GM18511 (cell line): ENCODE data around the gene EPB41L4B.

Experiments used
- ATAC-seq: cut with Tn5 transposase; IDR thresholded peaks from one replicate; pipeline ENCODE4 v1.9.1; 2021; ENCODE audit warnings: mild to moderate bottlenecking, moderate library complexity; ENCODE audit not compliant: unreplicated experiment

The EPB41L4B gene

DNA sequence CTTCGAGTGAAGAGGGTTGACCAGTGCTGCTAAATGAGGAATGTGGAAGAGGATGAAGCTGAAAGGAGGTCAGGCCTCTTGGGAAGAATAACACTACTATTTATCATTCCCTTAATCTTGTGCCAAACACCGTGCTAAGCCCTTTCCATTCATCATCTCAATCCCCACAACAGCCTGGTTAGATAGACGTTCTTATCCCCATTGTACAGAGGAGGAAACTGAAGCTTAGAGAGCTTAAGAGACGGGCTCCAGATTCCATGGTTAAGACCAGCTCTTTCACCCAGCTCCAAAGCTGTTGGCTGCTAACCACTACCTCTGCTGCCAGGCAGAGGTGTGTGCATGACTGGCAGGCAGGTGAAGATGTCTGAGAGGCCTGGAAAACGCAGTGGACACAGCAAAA is 868 bp upstream of the EPB41L4B start:
- no peak for ATAC-seq

GRCh38 chr9:109320331-109320741 is 523 bp downstream of the EPB41L4B start:
- ATAC-seq = peak; percentile 48

DNA sequence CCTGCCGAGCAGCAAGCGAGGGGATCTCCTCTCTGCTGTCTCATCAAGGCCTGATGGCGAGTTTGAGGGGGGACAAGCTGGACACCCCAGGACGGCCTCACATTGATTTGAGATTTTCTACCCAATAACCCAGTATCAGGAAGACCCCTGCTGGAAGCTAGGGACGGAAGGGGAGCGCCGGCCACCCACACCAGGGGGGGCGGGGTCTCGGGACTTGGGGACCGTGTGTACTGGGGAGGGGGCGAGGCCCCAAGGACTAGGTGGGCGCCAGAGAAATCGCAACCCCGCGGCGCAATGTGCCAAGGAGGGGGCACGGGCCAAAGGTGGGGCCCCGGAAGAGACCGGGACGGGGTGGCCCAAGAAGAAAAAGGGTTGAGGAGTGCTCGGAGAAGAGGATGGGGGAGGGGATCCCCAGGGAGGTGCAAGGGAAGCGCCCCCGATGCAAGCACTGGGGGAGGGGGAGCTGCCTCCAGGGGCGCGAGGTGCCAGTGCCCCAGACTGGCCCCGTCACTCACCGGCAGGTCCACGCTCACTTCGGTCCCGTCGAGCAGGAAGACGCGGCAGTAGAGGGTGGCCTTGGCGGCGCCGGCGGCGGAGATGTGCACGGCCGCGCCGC is 1.1 kb downstream of the EPB41L4B start:
- ATAC-seq = peak; percentile 21

DNA sequence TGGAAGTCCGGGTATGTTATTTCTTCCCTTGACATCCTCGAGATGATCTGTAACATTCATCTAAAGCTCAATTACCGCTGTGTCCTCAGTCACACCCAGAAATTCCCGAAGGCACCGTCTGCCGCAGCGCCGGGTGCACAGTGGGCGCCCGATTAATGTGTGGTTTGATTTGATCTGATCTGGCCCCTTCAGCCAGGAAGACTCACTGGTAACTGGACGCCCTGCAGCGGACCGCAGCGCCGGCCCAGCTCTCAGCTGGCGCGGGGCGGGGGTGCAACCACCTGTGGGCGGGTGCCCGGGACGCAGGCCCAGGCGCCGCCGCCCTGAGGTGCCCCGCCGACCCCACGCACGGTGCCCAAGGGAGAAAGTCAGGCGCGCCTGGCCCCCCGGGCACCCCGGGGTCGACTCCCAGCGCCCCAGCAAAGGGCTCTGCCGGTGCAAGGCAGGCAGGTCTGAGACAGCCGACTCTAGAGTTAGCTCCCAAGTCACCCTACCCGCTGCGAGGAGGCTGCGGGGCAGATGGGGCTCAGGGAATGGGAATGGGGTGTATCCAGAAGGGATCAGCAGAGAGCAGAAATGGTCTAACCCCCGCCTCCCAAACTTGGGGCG is 1.7 kb downstream of the EPB41L4B start:
- ATAC-seq = no peak

DNA sequence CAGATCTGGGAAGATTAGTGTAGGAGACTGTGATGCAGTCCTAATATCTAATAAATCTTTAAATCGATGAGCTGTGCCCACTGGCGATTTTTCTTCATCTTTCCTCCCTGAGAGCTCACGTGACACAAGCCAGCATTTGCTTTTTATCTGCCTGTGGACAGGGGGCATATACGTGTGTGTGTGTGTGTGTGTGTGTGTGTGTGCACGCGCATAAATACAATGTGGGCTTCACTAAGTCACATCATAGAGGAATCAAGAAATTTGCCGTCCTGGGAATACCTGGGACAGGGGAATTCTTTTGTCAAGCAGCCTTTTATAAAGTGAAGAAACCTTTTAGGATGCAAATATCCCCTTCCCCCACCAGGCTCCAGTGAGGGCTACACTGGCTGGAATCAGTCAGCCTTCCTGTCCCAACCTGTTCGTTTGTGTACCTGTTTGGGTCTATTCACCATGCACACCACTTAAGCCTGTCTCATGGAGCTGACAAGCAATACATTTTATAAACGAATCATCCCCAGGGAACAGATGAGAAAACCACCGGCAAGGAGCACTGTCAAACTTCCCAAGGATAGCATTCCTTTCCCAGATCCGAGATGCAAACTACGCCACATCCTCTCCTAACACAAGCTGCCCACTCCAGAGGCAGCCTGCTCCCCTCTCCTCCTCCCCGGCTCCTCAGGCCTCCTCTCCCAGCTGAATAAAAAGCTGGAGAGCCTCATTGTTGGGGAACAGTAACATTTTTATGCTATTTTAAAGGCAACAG is 2.7 kb downstream of the EPB41L4B start:
- ATAC-seq = no peak

- no peak for ATAC-seq
Measured at GRCh38 chr9:109317311-109317978, 3.4 kb downstream of the EPB41L4B start.

DNA sequence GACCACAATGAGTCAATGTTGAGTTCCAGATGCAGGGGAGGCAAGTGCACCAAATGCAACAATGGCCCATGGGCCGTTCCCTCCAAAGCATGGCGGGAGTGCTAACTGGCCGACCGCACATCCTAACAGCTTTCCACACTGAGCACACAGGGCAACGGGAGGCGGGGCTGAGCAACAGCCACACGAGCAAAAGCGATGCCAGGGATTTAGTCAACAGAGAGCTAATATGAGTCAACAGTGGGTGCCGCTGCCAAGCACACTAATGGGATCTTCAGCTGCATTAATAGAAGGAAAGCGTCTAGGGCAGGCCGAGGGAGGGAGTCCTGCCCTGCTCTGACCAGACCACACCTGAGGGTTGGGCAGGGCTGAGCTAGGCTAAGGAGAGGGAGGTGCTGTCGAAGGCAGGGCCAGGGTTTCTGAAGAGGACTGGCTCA is 4.6 kb downstream of the EPB41L4B start:
- ATAC-seq = no peak

GRCh38 chr9:109315480-109316206 is 5.2 kb downstream of the EPB41L4B start:
- no peak for ATAC-seq

DNA sequence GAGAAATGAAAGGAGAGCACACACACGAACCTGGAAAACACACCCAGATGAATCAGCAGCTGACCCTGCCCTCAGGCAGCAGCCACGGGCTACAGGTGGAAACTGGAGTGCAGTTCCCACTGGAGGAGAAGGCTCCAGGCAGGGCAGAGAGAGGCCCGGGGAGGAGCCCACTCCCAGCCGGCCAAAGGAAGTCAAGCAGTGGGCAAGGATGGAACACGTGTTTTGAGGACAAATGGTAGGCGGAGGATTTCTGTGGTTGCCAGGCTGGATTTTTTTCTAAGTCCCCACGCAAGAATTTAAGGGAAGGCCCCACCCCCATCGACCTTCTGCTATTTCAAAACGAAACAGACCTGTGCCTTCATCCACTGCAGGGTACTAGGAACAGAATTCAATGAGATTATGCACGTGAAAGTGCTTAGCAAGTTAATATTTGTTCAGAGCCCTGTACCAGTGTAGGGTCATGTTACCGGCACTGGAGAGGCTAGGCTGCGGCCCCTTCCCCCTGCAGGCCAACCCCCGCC is 6.8 kb downstream of the EPB41L4B start:
- ATAC-seq = no peak

DNA sequence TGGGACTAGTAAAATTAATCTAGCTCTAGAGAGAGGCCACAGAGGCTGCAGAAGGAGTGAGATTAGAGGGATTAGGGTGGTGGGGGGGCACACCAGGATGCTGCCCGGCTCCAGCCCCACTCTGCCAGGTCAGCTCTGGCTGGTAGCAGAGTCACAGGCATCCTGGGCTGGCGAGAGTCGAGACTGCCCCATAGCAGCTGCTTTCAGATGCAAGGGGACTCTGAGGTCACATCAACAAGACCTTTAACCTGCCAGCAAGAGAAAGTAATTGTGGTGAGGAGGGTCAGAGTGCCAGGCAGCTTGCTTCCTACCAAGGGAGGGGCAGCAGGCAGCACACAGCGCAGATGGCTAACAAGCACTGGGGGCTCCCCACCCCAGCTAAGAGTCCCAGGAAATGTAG is 7.5 kb downstream of the EPB41L4B start:
- no peak for ATAC-seq

DNA sequence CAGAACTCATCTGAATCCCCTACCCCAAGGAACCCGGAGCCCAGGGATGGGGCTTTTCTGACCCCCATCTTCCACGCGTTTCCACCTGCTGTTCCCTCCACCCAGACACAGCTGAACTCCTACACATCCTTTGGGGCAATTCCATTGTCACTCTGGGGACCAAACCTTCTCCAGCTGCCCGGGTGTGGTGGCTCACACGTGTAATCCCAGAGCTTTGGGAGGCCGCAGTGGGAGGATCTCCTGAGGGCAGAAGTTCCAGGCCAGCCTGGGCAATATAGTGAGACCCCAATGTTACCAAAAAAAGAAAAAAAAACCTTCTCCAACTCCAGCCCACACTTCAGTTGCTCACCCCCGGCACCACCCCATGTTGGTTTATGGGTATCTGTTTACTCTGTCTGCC is 8.1 kb downstream of the EPB41L4B start:
- ATAC-seq = no peak

GRCh38 chr9:109311731-109312130 is 9.1 kb downstream of the EPB41L4B start:
- ATAC-seq = peak; percentile 72

DNA sequence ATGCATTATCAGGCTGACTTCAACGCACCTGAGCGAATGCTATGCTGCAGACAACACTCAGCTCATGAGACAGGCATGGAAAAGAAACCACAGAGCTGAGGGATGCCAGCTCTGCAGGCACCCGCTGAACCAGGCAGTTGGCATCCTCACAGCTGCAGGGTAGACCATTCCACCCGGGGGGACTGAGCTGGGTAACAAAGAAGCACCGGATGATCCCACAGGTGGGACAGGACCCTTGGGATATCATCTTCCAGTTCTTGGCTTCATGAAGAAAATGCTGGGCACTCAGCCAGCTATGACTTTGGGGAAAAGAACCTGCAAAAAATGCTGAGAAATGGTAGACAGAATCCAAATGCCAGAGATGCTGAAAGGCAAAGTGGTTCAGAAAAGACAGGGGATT is 9.6 kb downstream of the EPB41L4B start:
- no peak for ATAC-seq

DNA sequence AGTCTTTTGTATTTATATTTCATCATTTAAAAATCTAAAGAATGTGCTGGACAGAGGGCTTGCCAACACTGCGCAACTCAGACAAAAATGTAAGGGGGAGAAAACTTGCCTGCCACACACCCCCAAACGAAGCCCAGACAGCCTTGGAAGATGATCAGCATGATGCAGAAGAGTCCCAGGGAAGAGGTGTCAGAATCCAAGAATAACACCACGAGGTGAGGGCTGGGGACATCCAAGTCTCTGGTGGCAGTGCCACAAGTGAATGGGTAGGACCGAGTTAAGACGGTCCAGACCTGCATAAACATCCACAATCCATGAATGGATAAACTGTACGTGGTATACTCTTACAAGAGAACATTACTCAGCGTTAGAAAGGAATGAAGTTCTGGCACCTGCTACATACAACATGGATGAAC is 10.4 kb downstream of the EPB41L4B start:
- ATAC-seq = no peak

GRCh38 chr9:109309282-109309681 is 11.6 kb downstream of the EPB41L4B start:
- ATAC-seq = no peak

GRCh38 chr9:109307380-109308240 is 13.2 kb downstream of the EPB41L4B start:
- no peak for ATAC-seq

GRCh38 chr9:109305801-109306200 is 15.1 kb downstream of the EPB41L4B start:
- no peak for ATAC-seq

- ATAC-seq = no peak
Measured at GRCh38 chr9:109304347-109304746, 16.5 kb downstream of the EPB41L4B start.

DNA sequence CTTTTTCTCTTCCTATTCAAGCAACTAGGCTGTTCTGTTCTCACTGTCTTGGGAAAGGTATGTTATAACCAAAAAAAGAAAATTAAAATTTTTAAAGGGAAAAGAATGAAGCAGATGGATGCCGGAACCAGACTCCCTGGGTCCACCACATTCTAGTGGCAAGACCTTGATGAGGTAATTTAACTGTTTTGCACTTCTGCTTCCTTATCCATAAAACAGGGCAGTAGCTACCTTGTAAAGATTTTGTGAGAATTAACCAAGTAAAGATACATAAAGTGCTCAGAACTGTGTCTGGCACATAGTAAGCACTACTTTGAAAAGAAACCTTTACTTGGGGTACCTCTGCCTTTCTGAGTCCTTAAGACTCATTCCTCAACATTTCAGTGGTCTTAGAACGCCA is 17.0 kb downstream of the EPB41L4B start:
- ATAC-seq = no peak

- no peak for ATAC-seq
Measured at GRCh38 chr9:109302606-109303005, 18.3 kb downstream of the EPB41L4B start.
